Upper lobe of right lung (tissue), 1 donor: Measurements from ENCODE around the gene IFITM10. TPM values are rescaled to one million over a fixed set of nuclear protein-coding genes. Genes with fewer than 3 reads are reported as not detected.

Source experiments
- ATAC-seq: fragments of 200-7000 bp; cut with Tn5 transposase; one replicate; pipeline ENCODE4 v1.9.1; 2020; ENCODE audit warnings: mild to moderate bottlenecking, moderate library complexity
- DNase-seq: peaks from one replicate; pipeline ENCODE4 v3.0.0-alpha.2; 2020
- H3K27ac ChIP-seq: fragments of 200-600 bp; one replicate; pipeline ENCODE4 v1.8.0; 2022
- H3K27me3 ChIP-seq: fragments of 200-600 bp; one replicate; pipeline ENCODE4 v1.8.0; 2022; ENCODE audit warnings: mild to moderate bottlenecking
- H3K36me3 ChIP-seq: fragments of 200-600 bp; one replicate; pipeline ENCODE4 v1.8.0; 2022
- H3K4me1 ChIP-seq: fragments of 200-600 bp; one replicate; pipeline ENCODE4 v1.8.0; 2022
- H3K4me3 ChIP-seq: fragments of 200-600 bp; one replicate; pipeline ENCODE4 v1.8.0; 2022; ENCODE audit warnings: mild to moderate bottlenecking
- H3K9me3 ChIP-seq: fragments of 200-600 bp; one replicate; pipeline ENCODE4 v1.8.0; 2022
- CTCF ChIP-seq: fragments of 200-600 bp; IDR thresholded peaks from one replicate; pipeline ENCODE4 v1.8.0; 2022; ENCODE audit warnings: antibody characterized with exemption
- intact Hi-C: fragments of 100-400 bp; cut with DNase I; formaldehyde crosslinking; loops from one replicate; pipeline ENCODE4 v1.11.0; 2022
- total RNA-seq: library from RNA; stranded (reverse); fragmentation: NEBNext Ultra II Directional; extraction: Animal tissue kit (Norgen Biotek cat#: 25700); gene quantifications from one replicate; pipeline ENCODE4 v1.2.1, GENCODE V29; 2021
- donor health status: DM: no; HTN: yes; CAD: no; lungs with severe emphysema.

Gene IFITM10
- total RNA-seq, 1 donor from 2014 or later = 7.9 TPM

- Histone ChIP-seq H3K36me3 (no peaks in the 10 kb centered on the region), H3K9me3 (no peaks in the 10 kb centered on the region), H3K27ac (no peak overlapping the region), H3K4me1 (peaks cover 6% of the 10 kb centered on the region), H3K27me3 (no peaks in the 10 kb centered on the region), H3K4me3 (no peak overlapping the region)
- TF ChIP-seq CTCF = no peak
- intact Hi-C loops = no loop called here
- ATAC-seq (no peak), DNase-seq (no peak)
These were observed 24.5 kb upstream of the IFITM10 start for GRCh38 chr11:1774886-1775285.

GRCh38 chr11:1773994-1774550 is 23.7 kb upstream of the IFITM10 start:
- TF ChIP-seq CTCF = no peak
- Histone ChIP-seq H3K4me3 (no peak overlapping the region), H3K27me3 (no peaks in the 10 kb centered on the region), H3K9me3 (no peaks in the 10 kb centered on the region), H3K27ac (no peak overlapping the region), H3K36me3 (no peaks in the 10 kb centered on the region), H3K4me1 (peaks cover 6% of the 10 kb centered on the region)
- DNase-seq = no peak
- intact Hi-C loops = no loop called here
- no peak for ATAC-seq

GRCh38 chr11:1773131-1773993 is 23.0 kb upstream of the IFITM10 start:
- TF ChIP-seq CTCF = no peak
- Histone ChIP-seq H3K27me3 (no peaks in the 10 kb centered on the region), H3K27ac (no peak overlapping the region), H3K4me1 (peaks cover 6% of the 10 kb centered on the region), H3K9me3 (no peaks in the 10 kb centered on the region), H3K4me3 (no peak overlapping the region), H3K36me3 (no peaks in the 10 kb centered on the region)
- ATAC-seq = no peak
- no peak for DNase-seq
- intact Hi-C loops = no loop called here

GRCh38 chr11:1772270-1773130 is 22.1 kb upstream of the IFITM10 start:
- no peak for TF ChIP-seq CTCF
- Histone ChIP-seq H3K4me1 (peaks cover 6% of the 10 kb centered on the region), H3K4me3 (no peak overlapping the region), H3K27ac (peak overlapping the region; percentile 45), H3K36me3 (no peaks in the 10 kb centered on the region), H3K27me3 (no peaks in the 10 kb centered on the region), H3K9me3 (no peaks in the 10 kb centered on the region)
- peak; percentile 90 for ATAC-seq
- intact Hi-C loops = no loop called here
- peak; percentile 85 for DNase-seq

- no peak overlapping the region for H3K4me3 ChIP-seq
- DNase-seq (peak; percentile 73), ATAC-seq (peak; percentile 58)
- peak overlapping the region; percentile 45 for H3K27ac ChIP-seq
- peaks cover 6% of the 10 kb centered on the region for H3K4me1 ChIP-seq
- TF ChIP-seq CTCF = no peak
- no peaks in the 10 kb centered on the region for H3K9me3 ChIP-seq
- intact Hi-C loops = no loop called here
- no peaks in the 10 kb centered on the region for H3K36me3 ChIP-seq
- H3K27me3 ChIP-seq = no peaks in the 10 kb centered on the region
These were observed 21.3 kb upstream of the IFITM10 start for GRCh38 chr11:1771700-1772099.
